Measurements from ENCODE around the gene ARHGEF19. TPM values are rescaled to one million over a fixed set of nuclear protein-coding genes. Genes with fewer than 3 reads are reported as not detected.

The ARHGEF19 gene
- total and polyA plus RNA-seq, 10 of the 15 experiments (the other 5 are each of a cell fraction or from before 2014, with no cell fraction given), result 0.15 to 2.9 (median 0.67) TPM; not detected in 1

GRCh38 chr1:16258591-16259135 lies 46.2 kb upstream of the ARHGEF19 start:
- 98% methylated on average over 9 of the region's 9 CpGs for WGBS (ENCODE audit: insufficient coverage, insufficient replicate concordance, low lambda C conversion rate, missing lambda C conversion rate)
- no TSS peak for BruUV-seq (replicated peaks)
- Histone ChIP-seq H3K27ac (ENCODE audit: control insufficient read depth, insufficient read depth) (no peak overlapping the region), H2AFZ (ENCODE audit: control insufficient read depth, low read depth, low read length) (no peak overlapping the region), H4K20me1 (ENCODE audit: control insufficient read depth, insufficient read depth) (no peaks in the 10 kb centered on the region), H3K4me3 (no peak overlapping the region), H3K9ac (ENCODE audit: control insufficient read depth, insufficient read depth, low read length) (no peak overlapping the region), H3K36me3 (ENCODE audit: control insufficient read depth in 2 of 2, insufficient read depth in 2 of 2, low read length in 1 of 2) (peaks cover 2 to 17% of the 10 kb centered on the region in 2 experiments; a peak in 2 of 4 replicates), H3K4me1 (ENCODE audit: control insufficient read depth, insufficient read depth, low read length) (peaks cover 2% of the 10 kb centered on the region; the same call in 1 of the 2 replicates), H3K79me2 (ENCODE audit: control insufficient read depth, insufficient read depth, low read length) (no peaks in the 10 kb centered on the region), H3K9me3 (replicated peaks; ENCODE audit: control insufficient read depth, insufficient read depth, low read length) (no peaks in the 10 kb centered on the region), H3K27me3 (replicated peaks in 1 of 2; ENCODE audit: control insufficient read depth in 2 of 2, insufficient read depth in 2 of 2, low read length in 1 of 2) (no peaks in the 10 kb centered on the region), H3K4me2 (ENCODE audit: control insufficient read depth, insufficient read depth) (no peak overlapping the region)
- in situ Hi-C loops (cut with MboI), result no loop called here
- FAIRE-seq (no peak), DNase-seq (ENCODE audit: low read depth, low spot score) (no peak), ATAC-seq (no peak)
- ChIA-PET POLR2A (interaction anchor here (0.5 kb wide), 1 partner anchor 130 kb away, joined by 3 read pairs; no protein-coding TSS in a partner anchor), RAD21 (ENCODE audit: unreplicated experiment) (no interaction called here), CTCF (no interaction called here), SMC1A (ENCODE audit: uncharacterized antibody, unreplicated experiment) (no interaction called here)
- TF ChIP-seq ZNF622 (IDR thresholded peaks at IDR 0.05) (no peak), BCL11A (IDR thresholded peaks at IDR 0.05; ENCODE audit: low read depth, low read length) (no peak), KLF5 (IDR thresholded peaks at IDR 0.05; ENCODE audit: partially characterized antibody) (no peak), SREBF2 (IDR thresholded peaks at IDR 0.05; ENCODE audit: low read length) (no peak), SMC3 (IDR thresholded peaks at IDR 0.05; ENCODE audit: borderline replicate concordance, low read length) (no peak), POLR2A (IDR thresholded peaks at IDR 0.05; ENCODE audit: low read depth, low read length) (no peak), MYC (IDR thresholded peaks at IDR 0.05; ENCODE audit: insufficient read depth, insufficient read length, insufficient replicate concordance, low read length, severe bottlenecking) (no peak), EGR1 (IDR thresholded peaks at IDR 0.05; ENCODE audit: borderline replicate concordance in 1 of 2, low read depth in 2 of 2, low read length in 2 of 2) (no peak)
- TF ChIP-seq, protein P1, sequence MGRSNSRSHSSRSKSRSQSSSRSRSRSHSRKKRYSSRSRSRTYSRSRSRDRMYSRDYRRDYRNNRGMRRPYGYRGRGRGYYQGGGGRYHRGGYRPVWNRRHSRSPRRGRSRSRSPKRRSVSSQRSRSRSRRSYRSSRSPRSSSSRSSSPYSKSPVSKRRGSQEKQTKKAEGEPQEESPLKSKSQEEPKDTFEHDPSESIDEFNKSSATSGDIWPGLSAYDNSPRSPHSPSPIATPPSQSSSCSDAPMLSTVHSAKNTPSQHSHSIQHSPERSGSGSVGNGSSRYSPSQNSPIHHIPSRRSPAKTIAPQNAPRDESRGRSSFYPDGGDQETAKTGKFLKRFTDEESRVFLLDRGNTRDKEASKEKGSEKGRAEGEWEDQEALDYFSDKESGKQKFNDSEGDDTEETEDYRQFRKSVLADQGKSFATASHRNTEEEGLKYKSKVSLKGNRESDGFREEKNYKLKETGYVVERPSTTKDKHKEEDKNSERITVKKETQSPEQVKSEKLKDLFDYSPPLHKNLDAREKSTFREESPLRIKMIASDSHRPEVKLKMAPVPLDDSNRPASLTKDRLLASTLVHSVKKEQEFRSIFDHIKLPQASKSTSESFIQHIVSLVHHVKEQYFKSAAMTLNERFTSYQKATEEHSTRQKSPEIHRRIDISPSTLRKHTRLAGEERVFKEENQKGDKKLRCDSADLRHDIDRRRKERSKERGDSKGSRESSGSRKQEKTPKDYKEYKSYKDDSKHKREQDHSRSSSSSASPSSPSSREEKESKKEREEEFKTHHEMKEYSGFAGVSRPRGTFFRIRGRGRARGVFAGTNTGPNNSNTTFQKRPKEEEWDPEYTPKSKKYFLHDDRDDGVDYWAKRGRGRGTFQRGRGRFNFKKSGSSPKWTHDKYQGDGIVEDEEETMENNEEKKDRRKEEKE (IDR thresholded peaks at IDR 0.05), result no peak
- TF ChIP-seq, protein P2, sequence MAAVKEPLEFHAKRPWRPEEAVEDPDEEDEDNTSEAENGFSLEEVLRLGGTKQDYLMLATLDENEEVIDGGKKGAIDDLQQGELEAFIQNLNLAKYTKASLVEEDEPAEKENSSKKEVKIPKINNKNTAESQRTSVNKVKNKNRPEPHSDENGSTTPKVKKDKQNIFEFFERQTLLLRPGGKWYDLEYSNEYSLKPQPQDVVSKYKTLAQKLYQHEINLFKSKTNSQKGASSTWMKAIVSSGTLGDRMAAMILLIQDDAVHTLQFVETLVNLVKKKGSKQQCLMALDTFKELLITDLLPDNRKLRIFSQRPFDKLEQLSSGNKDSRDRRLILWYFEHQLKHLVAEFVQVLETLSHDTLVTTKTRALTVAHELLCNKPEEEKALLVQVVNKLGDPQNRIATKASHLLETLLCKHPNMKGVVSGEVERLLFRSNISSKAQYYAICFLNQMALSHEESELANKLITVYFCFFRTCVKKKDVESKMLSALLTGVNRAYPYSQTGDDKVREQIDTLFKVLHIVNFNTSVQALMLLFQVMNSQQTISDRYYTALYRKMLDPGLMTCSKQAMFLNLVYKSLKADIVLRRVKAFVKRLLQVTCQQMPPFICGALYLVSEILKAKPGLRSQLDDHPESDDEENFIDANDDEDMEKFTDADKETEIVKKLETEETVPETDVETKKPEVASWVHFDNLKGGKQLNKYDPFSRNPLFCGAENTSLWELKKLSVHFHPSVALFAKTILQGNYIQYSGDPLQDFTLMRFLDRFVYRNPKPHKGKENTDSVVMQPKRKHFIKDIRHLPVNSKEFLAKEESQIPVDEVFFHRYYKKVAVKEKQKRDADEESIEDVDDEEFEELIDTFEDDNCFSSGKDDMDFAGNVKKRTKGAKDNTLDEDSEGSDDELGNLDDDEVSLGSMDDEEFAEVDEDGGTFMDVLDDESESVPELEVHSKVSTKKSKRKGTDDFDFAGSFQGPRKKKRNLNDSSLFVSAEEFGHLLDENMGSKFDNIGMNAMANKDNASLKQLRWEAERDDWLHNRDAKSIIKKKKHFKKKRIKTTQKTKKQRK (IDR thresholded peaks at IDR 0.05; ENCODE audit: low read depth, low read length), result no peak
- TF ChIP-seq, protein P3, sequence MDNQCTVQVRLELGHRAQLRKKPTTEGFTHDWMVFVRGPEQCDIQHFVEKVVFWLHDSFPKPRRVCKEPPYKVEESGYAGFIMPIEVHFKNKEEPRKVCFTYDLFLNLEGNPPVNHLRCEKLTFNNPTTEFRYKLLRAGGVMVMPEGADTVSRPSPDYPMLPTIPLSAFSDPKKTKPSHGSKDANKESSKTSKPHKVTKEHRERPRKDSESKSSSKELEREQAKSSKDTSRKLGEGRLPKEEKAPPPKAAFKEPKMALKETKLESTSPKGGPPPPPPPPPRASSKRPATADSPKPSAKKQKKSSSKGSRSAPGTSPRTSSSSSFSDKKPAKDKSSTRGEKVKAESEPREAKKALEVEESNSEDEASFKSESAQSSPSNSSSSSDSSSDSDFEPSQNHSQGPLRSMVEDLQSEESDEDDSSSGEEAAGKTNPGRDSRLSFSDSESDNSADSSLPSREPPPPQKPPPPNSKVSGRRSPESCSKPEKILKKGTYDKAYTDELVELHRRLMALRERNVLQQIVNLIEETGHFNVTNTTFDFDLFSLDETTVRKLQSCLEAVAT (IDR thresholded peaks at IDR 0.05), result no peak
- intact Hi-C loops (cut with micrococcal nuclease; ENCODE audit: unreplicated experiment), result no loop called here

Data from GM12878 (cell line).